GM12801 (cell line): ENCODE results near the gene ANTXR2.

Experiments used
- TF ChIP-seq, protein P1 (sequence below): IDR thresholded peaks from one replicate; pipeline ENCODE4 v1.5.1; 2011; ENCODE audit warnings: control low read depth; ENCODE audit not compliant: insufficient read length; ENCODE audit errors: extremely low read depth

The ANTXR2 gene

DNA sequence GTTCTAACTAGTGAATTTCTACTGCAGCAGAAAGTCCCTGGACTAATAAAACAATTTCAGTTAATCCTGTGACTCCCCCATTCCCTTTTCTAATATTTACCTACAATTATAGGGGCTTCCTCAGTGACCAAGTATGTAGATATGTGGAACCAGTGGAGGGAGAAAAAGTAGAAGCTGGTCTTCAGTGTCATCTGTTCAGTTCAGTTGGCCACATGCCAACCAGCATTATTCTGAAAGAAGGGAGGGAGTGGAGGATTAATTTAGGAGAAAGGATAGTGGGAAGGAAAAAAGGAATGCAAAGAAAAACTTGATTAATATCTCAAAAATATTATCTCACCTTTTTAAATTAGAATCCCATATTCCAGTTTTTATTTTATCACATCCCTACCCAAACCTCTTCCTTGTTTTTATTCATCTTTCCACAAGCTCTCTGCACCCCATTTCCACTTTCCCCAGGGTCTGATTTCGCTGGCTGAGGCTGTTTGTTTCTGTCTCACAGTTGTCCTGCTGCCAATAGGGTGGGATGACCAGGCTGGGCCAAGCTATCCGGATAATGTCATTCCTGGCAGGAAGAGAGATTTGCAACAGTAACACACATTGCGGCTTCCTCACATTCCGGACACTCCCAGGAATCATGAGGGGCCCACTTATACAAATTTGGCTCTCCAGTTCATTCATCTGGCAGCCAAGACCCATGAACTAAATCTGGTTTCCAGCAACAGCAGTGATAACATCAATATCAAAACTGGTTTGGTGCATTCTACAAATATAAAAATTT lies 24.6 kb upstream of the ANTXR2 start:
- TF ChIP-seq, protein P1, sequence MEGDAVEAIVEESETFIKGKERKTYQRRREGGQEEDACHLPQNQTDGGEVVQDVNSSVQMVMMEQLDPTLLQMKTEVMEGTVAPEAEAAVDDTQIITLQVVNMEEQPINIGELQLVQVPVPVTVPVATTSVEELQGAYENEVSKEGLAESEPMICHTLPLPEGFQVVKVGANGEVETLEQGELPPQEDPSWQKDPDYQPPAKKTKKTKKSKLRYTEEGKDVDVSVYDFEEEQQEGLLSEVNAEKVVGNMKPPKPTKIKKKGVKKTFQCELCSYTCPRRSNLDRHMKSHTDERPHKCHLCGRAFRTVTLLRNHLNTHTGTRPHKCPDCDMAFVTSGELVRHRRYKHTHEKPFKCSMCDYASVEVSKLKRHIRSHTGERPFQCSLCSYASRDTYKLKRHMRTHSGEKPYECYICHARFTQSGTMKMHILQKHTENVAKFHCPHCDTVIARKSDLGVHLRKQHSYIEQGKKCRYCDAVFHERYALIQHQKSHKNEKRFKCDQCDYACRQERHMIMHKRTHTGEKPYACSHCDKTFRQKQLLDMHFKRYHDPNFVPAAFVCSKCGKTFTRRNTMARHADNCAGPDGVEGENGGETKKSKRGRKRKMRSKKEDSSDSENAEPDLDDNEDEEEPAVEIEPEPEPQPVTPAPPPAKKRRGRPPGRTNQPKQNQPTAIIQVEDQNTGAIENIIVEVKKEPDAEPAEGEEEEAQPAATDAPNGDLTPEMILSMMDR, result no peak

DNA sequence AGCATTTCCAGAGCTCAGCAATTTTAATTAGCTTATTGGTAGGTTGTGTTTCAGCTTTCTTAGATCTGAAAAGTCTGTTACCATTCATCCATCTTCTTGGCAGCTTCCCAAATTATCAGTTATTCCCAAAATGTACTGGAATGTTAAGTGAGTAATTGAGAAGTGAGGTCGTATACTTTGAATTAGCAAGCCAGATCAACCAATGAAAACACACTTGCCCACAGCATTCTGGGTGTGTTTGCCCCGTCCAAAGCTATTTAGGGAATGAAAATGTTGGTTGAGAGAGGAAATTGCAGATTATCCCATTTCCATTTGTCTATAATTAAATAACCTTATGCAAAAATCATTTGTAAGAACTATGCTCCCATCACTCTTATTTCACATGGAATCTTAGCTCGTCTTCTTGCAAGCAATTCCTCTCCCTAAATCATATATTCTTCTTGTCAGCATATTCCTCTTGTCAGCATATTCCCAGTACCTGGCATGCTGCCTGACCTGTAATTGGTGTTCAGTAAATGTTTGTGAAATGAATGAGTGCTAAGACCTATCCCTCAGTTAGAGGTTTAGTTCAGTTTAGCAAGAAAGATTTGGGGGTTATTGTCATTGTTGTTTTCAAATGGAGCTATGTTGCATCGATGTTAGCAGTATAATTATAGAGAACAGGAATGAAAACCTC lies 23.3 kb upstream of the ANTXR2 start:
- TF ChIP-seq, protein P1, result no peak

DNA sequence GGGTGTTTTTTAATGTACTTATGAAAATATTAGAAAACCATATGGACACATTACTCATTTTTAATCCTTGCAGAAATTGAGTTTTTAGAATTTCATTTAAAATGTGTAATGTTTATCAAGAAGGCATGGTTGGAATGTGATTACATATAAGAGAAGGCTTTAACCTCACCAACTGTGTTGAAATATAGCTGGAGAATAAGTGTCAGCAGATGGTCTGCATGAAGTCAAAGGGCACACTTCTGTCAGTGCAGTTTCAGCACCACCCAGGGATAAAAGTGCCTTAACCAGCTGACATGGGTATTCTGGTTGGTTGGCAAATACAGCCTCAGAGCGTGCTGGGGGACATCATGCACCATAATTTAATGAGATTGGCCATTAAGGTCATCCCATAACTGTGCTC lies 21.2 kb upstream of the ANTXR2 start:
- TF ChIP-seq, protein P1, result no peak

DNA sequence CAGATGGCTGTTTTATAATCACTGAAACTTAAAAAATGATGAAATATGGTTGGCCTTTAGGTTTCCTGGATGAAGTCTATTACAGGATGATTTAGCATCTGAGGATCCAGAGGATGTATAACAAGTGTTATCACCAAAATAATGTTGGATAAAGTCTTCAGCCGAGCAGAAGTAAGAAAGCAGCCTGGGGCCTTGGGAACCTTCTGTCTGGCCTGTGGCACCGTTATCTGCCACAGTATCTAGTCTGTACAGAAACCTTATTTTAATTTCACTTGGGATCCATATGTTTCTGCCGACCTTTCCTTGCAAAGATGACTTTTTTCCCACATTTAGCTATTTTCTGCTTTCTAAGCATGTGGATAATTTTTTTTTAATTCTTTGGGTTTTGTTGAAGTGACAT lies 20.5 kb upstream of the ANTXR2 start:
- TF ChIP-seq, protein P1, result no peak

DNA sequence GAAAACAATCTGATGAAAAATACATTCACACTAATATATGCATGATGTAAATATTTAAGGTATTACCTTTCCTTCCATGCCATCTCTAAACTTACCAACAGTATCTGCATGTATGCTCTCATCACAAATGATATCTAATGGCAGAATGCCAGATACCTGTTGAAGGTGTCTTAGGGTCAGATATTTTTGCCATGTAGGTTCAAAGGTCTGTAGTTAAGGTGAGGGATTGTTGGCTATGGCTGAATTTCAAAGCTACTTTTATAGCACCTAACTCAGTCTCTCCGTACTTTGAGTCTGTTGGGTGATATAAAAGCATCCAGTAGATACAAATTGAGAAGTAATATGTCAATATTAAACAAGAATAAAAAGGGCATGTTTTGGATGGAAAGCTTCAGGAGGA lies 19.8 kb upstream of the ANTXR2 start:
- TF ChIP-seq, protein P1, result no peak

DNA sequence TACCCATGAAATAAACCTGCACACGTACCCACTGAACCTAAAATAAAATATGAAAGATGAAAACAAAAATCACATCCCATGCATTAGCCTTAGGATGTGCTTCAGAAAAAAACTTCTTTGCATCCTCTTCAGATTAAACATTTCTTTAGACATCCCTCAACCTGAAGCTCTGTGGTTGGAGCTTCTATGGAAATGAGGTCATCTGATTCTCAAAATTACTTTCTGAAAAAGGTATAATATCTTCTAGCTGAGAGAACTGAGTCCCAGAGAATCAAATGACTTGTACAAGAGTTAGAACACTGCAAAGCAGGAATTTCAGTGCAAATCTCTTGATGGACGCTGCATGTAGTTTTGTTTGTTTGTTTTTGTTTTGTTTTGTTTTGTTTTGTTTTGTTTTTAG lies 19.1 kb upstream of the ANTXR2 start:
- TF ChIP-seq, protein P1, result no peak

DNA sequence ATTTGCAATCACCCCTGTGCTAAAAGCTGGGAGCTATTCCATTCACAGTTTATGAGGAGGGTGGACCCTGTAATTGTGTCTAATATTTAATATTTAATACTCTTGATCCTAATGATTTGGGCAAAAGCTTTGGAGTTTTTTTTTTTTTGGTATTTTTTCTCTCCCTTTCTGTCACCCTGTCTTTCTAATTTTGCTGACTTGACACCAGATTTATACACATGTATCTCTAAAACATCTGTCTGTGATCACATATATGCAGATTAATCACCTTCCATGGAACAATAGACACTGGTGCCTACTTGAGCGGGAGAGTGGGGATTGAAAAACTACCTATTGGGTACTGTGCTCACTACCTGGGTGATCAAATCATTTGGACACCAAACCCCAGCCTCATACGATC lies 18.7 kb upstream of the ANTXR2 start:
- TF ChIP-seq, protein P1, result no peak
